ENCODE data around the gene SCN9A.
"Not testable (repeated sequence)": the region's sequence is repeated elsewhere in the genome, so short reads cannot be mapped to it uniquely, and the experiment has no call there.

Gene SCN9A

DNA sequence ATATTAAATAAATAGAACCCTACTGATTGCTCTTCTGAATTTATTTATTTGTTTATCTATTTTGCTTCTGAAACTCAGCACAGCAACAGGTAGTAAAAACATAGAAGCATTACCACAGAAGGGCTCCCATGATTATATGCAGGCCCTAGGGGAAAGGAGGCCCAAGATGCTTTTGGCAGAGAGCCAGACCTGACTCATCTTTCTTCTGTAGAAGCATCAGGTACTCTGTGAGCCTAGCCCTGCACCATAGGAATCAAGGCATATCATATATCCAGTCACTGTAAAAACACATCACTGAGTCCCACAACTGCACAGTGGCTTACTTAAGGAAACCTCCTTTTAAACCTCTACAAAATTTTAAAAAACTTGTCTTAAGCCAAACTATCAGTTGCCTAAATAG is 1.8 kb downstream of the SCN9A start:
- peak; percentile 7 for DNase-seq

DNA sequence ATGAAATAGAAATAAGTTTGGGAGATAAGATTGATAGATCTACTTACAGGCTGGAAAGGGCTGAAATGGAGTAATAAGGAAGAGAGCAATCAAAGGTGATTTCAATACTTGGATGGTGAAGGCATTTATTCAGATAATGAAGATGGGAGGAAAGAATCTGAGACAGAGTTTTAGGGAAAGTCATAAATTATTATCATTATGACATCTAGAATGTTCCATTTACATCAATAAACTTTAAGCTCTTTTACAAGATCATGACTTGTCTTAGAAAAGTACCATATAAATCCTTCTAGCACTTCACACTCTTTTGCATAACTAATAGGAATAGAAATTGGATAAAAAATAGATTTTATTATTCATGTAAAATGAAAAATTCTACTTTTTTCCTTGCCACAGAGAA is 2.2 kb downstream of the SCN9A start:
- DNase-seq = no peak

DNA sequence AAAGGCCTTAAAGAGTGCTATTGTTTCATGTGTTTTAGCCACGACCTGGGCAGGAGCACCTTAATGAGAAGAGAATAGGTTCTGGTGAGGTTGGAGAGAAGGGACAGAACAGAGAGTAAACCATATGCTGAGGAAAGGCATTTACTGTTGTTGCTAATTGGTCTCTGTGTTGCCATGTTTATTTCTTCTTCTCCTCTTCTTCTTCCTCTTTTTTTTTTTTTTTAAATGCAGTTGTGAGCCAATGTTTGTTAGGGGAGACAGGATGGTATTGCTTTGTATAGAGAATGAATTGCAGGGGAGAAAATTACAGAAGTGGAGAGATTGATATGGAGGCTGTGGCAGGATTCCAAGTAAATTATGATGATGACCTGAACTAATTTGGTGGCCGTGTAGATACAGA is 2.6 kb downstream of the SCN9A start:
- DNase-seq = no peak

DNA sequence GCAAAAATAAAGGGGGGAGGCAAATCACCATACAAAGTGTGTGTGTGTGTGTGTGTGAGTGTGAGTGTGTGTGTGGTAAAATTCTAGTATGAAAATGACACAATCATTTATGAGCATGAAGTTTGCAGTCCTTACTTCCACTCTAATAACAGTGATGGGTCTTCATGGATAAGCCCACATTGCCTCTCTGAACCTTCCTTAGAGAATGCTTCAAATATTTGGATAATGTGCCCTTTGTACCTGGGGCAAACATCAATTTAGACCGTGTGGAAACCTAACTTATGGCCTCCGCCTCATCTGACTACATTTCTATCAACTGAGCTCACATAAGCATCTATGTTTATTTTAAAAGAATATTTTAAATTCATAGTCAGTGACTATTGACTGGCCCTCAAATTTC is 3.7 kb downstream of the SCN9A start:
- no peak for DNase-seq

DNA sequence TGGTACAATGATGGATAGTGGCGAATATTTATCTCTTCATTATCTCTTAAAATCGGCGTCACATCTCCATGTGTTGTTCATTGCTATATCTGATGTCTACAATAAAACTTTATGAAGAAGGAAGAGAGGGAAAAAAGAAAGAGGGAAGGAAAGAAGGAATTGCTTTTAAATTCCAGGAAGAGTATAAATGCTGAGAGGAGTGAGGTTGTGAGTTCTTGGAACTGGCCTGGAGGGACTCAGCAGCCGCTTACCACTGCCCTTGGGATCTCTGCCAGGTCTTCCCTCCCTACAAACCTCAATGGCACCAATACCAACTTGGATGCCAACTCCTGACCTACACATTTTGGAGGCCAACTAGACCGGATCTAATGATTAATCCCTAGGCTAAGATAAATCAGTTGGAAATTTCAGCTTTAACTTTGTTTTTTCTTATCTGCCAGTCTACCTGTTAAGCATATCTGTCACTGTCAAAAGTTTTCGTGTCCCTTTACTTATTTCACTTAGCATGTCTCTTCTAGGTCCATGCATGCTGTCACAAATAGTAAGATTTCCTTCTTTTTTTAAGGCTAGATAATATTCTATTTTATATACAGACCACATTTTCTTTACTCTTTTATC is 9.8 kb downstream of the SCN9A start:
- no peak for DNase-seq

DNA sequence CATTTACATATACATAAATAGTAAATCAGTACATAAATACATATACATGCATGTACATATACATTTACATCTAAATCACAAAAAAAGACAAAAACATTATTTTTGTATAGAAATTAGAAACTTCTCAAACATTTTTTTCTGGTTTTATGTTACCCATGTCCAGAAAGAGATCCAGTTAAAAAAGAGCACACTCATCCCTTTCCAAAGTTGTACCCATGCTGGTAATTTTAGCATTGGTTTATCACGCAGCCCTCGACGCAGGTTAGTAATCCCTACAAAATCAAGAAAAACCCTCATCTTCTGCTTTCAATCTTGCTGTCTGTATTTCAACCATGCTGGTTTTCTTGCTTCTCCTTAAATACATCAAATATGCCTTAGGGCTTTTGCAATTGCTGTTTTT is 10.5 kb downstream of the SCN9A start:
- no peak for DNase-seq

DNA sequence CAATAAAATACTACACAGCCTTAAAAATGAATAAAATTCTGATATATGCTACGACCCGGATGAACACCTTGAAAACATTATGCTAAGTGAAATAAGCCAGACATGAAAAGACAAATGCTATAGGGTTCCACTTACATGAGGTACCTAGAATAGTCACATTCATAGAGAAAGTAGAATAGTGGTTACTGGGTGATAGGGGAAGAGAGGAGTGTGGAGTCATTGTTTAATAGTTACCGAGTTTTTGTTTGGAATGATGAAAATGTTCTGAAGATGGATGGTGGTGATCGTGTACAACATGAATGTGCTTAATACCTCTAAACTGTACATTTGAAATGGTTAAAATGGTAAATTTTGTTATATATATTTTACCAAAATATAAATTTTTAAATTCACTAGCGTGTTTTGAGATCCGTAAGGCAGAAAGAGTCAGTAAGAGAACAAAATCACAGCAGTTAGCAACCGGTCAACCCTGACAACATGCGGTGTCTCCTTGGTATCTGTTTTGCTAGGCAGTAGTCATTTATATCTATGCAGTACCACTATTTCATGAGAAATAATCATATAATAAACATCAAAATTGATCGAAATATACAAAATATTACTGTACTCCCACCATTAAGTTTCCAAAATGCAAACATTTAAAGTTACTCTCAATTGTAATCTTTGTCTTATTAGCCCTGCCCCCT is 11.1 kb downstream of the SCN9A start:
- no peak for DNase-seq

DNA sequence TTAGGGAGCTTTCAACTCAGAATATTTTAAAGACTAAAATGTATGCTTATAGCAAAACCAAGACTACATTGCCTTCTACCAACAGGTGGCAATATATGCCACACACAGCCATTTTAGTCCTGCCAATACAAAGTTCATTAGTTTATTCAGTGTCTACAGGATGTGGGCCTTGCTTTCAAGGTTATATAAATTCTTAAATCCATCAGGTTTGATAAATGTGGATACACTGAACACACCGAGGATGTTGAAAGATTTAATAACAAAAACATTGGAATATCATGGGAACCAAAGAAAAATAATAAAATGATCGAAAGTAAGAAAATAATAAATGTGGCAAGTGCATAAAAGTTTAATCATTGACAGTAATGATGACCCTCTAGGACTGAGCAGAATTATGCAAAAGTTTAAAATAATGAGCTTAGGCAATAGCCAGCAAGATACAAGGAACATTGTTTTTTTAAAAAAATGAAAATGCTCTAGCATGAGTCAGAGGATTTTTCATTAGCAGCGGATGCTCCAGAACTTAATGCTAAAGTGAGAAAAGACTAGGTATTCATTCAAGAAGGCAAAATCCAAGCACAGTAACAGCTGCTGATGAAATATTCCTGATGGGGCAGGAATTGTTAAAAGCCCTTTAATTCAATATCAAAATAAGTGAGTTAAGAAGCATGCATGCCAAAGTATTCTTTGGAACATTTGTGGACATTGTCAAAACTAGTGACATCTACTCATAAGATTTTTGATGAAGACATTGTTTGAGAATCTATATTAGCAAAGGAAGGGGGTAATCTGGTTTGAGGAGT is 14.2 kb downstream of the SCN9A start:
- no peak for DNase-seq

DNA sequence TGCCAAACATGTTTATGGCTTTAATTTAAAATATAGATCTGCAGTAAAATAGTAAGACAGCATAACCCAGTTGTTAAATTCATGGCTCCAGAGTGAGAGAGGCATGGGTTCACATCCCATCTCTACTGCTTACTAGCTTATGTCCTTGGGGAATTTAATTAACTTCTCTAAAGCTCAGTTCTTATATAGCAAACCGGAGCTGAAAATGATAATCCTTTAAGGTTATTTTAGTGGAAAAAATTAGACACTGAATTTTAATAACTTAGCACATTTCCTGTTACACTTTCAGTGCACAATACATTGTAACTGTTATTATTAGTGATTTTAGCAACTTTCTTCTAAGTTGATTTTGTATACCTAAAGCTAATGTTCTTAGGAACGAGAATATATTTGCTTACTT is 14.8 kb downstream of the SCN9A start:
- DNase-seq = no peak

DNA sequence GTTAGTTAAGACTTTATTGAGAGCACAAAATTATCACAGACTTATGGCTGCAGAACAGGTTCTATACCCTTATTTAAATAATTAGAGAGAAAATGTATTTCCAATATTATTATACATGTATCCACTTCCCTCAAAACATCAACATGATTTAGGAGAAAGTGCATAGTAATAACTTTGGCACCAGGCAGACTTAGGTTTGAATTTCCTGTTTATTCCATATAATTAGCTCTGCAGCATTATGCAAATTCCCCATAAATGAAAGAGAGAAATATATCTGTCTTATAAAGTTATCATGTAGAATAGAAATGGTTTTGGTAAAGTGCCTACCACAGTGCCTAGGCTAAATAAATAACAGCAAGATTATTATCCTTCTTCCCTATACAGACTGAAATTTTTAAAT is 15.3 kb downstream of the SCN9A start:
- DNase-seq = no peak

DNA sequence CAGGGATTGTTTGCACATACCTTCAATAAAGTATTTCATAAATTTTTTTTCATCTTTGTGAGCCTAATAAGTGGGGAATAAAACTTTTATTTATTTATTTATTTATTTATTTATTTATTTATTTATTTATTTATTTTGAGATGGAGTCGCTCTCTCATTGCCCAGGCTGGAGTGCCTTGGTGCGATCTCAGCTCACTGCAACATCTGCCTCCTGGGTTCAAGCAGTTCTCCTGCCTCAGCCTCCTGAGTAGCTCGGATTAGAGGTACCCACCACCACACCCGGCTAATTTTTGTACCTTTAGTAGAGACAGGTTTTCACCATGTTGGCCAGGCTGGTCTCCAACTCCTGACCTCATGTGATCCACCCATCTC is 17.8 kb downstream of the SCN9A start:
- not testable (repeated sequence) for DNase-seq

DNA sequence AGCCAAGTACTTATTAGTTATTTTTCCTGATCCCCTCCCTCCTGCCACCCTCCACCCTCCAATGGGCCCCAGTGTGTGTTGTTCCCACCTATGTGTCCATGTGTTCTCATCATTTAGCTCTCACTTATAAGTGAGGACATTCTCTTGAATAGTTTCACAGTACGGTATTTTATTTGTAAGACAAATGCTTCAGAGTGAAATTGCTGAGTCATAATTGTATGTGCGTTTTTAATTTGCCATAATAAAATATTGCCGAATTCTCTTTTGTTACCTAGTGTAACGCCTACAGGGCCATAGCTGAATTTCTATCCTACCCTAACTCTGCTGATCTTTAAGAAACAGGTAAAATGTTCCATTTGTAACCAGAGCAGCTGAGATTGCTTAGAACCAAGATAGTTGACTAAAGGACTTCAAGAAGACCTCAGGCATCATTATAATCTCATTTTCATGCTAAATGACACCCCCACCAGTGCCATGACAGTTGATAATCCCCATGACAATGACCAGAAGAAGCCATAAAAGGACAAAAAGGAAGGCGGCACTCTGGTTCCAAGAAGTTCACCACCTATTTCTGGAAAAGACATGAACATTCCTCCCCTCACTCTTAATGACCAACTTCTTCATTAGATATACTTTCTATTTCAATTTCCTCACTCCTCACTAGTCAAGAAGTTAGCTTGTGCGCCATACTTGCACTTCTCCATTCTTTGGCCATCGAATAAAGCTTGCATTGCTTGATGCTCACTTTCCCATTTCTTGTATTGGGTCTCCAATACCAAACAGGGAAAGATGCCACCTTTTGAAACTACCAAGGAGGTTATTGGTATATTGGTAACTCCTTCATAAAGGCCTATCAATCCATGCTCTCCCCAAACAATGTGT is 18.4 kb downstream of the SCN9A start:
- no peak for DNase-seq

DNA sequence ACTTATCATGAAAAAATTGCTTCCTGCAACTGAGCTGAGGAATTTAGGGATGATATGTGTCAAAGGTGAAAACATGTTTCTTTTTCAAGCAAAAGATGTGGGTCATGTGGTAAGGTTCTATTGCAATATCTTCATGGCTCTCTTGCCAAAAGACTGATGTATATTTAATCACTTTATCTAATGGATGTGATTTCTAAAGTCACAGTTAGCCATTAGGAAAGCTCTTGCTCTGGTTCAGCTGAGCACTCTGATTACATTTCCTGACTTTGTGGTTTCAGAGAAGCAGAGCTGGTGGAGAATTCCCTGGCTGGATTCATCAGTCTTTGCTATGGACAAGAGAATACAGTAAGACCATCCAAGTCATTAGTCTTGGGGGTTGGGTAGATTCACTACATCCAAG is 24.4 kb downstream of the SCN9A start:
- DNase-seq = no peak

DNA sequence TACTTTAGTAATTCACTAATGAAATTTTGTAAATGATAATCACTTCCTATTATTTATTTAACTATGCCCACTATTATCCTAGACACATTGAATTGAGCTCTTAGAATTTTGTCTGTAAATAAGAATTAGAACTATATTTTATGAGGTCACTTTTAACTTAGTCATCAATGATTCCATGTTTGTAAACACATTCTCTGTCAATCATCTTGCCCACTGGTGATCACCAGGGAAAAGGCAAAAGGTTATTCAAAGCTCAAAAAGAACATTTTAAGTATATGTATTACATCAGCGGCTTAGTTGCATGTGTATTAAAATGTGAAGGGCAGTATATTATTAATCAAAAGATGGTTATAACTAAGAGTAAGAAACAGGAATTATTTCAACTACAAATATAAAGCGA is 25.2 kb downstream of the SCN9A start:
- DNase-seq = no peak

DNA sequence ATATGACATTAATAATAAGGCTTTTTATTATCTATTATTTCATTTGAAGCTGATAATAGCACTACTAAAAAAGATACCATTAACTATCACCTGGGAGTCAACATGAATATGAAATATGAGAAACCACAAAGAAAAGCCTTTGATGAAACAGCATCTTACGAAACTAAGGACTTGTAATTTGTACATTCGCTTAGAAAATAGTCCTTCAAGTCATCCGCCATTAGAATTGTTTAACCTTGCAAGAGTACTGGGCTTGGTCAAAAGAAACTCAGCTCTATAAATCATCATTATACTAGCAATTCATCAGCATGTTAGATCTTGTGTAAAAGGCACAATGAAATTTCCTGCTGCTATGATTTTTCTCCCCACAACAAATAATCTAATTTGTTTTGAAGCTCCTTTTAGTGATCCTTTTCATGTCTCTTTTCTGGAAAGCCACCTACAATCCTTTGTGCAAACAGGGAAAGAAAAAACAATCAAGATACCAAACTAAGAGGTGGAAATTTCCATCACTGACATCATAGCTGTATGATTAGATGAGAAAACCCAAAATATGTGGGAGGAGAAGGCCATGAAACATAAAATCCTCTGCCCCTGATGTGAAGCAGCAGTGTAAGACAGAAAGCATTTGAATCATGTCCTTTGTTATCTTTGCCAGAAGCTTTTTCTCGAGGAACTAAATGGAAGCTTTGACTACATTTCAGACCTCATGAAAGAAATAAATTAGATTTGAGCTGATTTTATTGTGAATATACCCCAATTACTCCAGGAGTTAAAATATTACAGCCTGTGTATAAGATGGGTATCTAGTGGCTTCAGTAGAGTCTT is 31.2 kb downstream of the SCN9A start:
- DNase-seq = no peak

DNA sequence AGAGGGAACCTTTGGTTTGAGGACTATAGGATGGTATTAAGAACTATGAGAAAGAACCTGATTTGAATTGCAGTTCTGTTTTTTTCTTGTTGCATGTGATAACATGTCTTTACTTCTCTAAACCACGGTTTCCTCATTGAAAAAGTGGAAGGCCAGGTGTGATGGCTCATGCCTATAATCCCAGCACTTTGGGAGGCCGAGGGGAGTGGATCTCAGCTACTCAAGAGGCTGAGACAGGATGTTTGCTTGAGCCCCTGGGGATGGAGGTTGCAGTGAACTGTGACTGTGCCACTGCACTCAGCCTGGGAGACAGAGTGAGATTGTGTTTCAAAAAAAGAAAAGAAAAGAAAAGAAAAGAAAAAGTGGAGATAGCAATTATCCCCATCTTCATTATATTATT is 32.3 kb downstream of the SCN9A start:
- DNase-seq = no peak

DNA sequence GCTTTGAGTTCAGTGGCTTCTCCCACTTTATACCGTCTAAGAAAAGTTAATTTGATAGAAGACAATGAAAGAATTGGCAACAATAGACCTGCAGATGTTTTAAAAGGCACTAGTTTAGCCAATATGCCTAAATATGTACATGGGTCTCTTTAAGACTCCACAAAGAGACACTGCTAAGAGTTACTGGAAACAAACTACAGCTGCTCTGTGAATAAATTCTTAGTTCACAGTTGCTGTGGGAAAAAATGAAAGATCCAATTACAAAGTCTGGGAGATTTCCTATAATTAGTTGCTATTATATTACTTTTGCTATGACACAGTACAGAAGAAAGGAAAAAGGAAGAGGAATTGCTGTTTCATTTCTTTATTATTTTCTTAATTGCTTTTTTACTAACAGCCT is 34.3 kb downstream of the SCN9A start:
- DNase-seq = no peak

DNA sequence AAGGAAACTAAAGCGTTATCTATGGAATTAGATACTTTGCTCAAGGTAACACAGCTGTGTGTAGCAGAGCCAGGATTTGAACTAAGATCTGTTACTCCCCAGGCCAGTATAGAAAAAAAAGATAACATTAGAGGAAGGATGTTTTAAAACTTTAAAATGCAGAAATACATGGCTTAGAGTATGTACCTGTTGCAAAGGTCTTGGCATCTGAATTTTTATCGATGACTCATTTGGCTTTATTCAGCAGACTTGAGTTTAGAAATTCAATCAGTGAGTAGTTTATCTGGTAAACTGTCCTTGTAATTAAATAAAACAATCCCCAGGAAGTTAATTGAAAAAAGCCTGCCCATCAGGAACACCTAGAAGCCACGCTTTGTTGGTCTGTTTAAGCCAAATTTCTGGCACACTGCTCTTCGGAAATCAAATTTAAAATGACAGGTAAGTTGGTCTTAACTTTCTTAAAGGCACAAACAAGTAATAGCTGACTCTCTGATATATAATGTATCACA is 36.9 kb downstream of the SCN9A start:
- DNase-seq = no peak

DNA sequence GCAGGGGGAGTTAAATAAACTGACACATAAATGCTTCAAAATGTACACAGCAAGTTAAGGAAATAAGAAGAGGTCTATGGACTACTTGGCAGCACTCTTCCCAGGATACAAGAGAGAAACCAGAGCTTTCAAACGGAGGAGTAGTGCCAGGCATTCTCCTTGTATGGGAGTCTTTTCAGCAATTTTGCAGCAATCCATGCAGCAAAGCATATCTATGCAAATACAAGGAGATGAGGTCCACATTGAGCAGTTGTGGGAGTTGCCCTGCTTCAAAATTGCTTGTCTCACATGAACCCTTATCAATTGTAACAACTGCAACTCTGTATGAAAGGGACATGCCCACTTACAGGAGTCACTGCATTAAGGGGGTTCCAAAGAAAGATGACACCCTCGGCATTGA is 37.8 kb downstream of the SCN9A start:
- DNase-seq = no peak

DNA sequence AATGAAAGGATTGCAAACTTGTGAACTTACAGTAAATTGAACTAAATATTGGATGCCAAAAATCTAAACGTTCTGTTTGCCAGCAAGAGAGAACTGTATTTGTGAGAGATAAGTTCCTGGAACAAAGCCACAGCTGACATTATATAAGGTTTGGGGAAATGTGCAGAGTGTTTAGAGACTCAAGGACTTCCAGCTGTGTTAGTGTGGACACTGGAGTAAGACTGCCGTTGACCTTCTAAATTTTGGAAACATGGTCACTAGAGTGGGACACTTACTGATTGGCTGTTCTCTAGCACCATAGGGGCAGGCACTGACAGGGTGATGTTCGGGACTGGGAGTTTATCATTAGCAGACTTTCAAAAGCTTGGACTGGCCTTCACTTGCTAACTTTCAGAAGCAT is 40.5 kb downstream of the SCN9A start:
- DNase-seq = no peak

DNA sequence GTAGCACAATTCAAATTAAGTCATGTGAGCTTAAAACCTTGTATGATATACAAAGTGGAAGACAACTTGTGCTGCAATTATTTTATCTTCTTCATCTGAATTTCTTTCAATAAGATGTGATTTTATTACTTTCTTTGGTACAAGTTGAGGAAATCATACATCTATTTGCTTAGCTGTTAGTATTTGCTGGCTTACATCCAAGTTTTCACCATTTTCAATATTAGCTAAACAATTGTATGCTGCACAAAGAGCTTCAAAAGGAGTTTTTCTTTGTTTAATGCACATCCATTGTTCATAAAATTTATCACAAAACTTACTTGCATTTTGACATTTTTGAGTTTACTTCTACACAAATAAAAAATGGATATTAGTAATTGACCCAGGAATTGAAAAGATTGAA is 40.9 kb downstream of the SCN9A start:
- DNase-seq = no peak

DNA sequence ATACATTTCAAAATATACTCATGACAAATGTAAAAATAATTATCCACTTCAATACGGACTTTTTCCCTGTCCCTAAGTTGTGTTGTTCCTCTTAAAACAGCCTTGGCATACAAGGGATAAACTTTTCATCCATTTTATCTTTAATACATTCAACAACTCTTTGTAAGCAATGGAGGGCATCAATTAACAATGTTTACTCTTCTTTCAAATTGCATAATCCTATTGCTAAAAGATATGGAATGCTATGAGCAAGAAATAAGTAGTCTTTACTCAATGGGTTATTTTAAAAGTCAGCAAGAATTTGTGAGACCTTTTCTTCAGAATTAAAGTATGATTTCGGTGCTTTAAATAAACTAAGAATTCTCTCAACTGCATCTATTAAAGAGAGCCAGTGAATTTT is 41.9 kb downstream of the SCN9A start:
- no peak for DNase-seq
